Amygdala (tissue), 56 donors: ENCODE results near the gene DOK7.

Experiments
- DNase-seq, 56 donors: peaks; one replicate each; lab custom pipeline; 2025; lab: John Stamatoyannopoulos, UW

Gene DOK7

GRCh38 chr4:3462790-3463415, at the start of gene DOK7:
Gene DOK7 (plus strand): TSS chr4:3463306. CDS start chr4:3463376, 70 bp downstream.
- peak in 1 of 56 donors; percentile 14 for DNase-seq

GRCh38 chr4:3413675-3414420, 49.3 kb upstream of the DOK7 start:
- no peak for DNase-seq

GRCh38 chr4:3414421-3415279, 48.5 kb upstream of the DOK7 start:
- DNase-seq, result peak in 6 of 56 donors; percentile 16 to 54 (median 28)

- peak in 3 of 56 donors; percentile 21 to 60 (median 29) for DNase-seq
These were observed 47.5 kb upstream of the DOK7 start for GRCh38 chr4:3415471-3416141.

- no peak for DNase-seq
These were observed 46.8 kb upstream of the DOK7 start for GRCh38 chr4:3416270-3416669.

- DNase-seq, result no peak
These were observed 46.3 kb upstream of the DOK7 start for GRCh38 chr4:3416821-3417221.

- no peak for DNase-seq
These were observed 45.7 kb upstream of the DOK7 start for GRCh38 chr4:3417448-3417847.

GRCh38 chr4:3418029-3418762, 44.9 kb upstream of the DOK7 start:
- DNase-seq, result no peak

- DNase-seq, result no peak
These were observed 43.1 kb upstream of the DOK7 start for GRCh38 chr4:3419836-3420605.

- DNase-seq, result no peak
These were observed 42.5 kb upstream of the DOK7 start for GRCh38 chr4:3420606-3420955.

- DNase-seq, result peak in 2 of 56 donors; percentile 18 to 32
These were observed 42.1 kb upstream of the DOK7 start for GRCh38 chr4:3420956-3421355.

- no peak for DNase-seq
These were observed 41.6 kb upstream of the DOK7 start for GRCh38 chr4:3421470-3421869.

- no peak for DNase-seq
These were observed 40.8 kb upstream of the DOK7 start for GRCh38 chr4:3422241-3422801.

- no peak for DNase-seq
These were observed 40.3 kb upstream of the DOK7 start for GRCh38 chr4:3422808-3423297.

GRCh38 chr4:3423406-3423805, 39.7 kb upstream of the DOK7 start:
- DNase-seq, result no peak

- DNase-seq, result no peak
These were observed 39.2 kb upstream of the DOK7 start for GRCh38 chr4:3423952-3424351.

- no peak for DNase-seq
These were observed 38.5 kb upstream of the DOK7 start for GRCh38 chr4:3424522-3425095.

- no peak for DNase-seq
These were observed 36.5 kb upstream of the DOK7 start for GRCh38 chr4:3426465-3427133.
